Prostate gland (tissue), 2 donors: ENCODE measurements around the gene HEG1. TPM values are rescaled to one million over a fixed set of nuclear protein-coding genes. Genes with fewer than 3 reads are reported as not detected.

ENCODE experiments used
- DNase-seq: peaks from one replicate; pipeline ENCODE4 v3.0.0-alpha.2; 2019; ENCODE audit warnings: low spot score
- H3K27ac ChIP-seq, 2 donors: fragments of 200-600 bp; sonication (generic); 2 replicates each; pipeline ENCODE4 v1.5.1; 2017 to 2019
- H3K27me3 ChIP-seq: fragments of 200-600 bp; sonication (generic); replicated peaks from 2 replicates; pipeline ENCODE4 v1.5.1; 2019; ENCODE audit not compliant: insufficient read depth
- H3K36me3 ChIP-seq, 2 donors: fragments of 200-600 bp; sonication (generic); 1 replicate in 1 of 2; 2 replicates in 1 of 2; pipeline versions ENCODE4 v1.5.1 to v1.8.1; 2017 to 2019
- H3K4me1 ChIP-seq: fragments of 200-600 bp; sonication (generic); replicated peaks from 2 replicates; pipeline ENCODE4 v1.5.1; 2019
- H3K4me3 ChIP-seq, 2 donors: fragments of 200-600 bp; sonication (generic); 2 replicates each; pipeline ENCODE4 v1.5.1; 2017 to 2019
- H3K9me3 ChIP-seq: fragments of 200-600 bp; sonication (generic); 2 replicates; pipeline ENCODE4 v1.5.1; 2017
- POLR2A ChIP-seq: fragments of 450-650 bp; IDR thresholded peaks from one replicate; pipeline ENCODE4 v1.6.1; 2016; ENCODE audit warnings: antibody characterized with exemption, mild to moderate bottlenecking
- POLR2AphosphoS5 ChIP-seq: sonication (generic); formaldehyde crosslinking; IDR thresholded peaks from one replicate; pipeline ENCODE4 v1.6.1; 2017; ENCODE audit warnings: antibody characterized with exemption
- WGBS: methylation state at CpG from one replicate; pipeline ENCODE4 v1.1.5; 2018; 5-methylcytosine and 5-hydroxymethylcytosine counted together
- intact Hi-C: fragments of 100-400 bp; cut with DNase I; formaldehyde crosslinking; loops from one replicate; pipeline ENCODE4 v1.14.2; 2022
- total RNA-seq, 2 donors: library from RNA; depleted of rRNA; stranded (reverse); fragments of >200 nt; gene quantifications; one replicate each; pipeline ENCODE4 v1.1.0, GENCODE V29; 2016
- TF ChIP-seq, protein P1 (sequence below), 4 experiments: fragments of 200-600 bp in 2 of 4; fragments of 450-650 bp in 2 of 4; sonication (generic) in 2 of 4; IDR thresholded peaks; 1 replicate in 3 of 4; 2 replicates in 1 of 4; pipeline ENCODE4 v1.5.1; 2016 to 2019; ENCODE audit warnings: antibody characterized with exemption in 4 of 4, mild to moderate bottlenecking in 2 of 4, moderate library complexity in 2 of 4

Gene HEG1
- total RNA-seq, 2 donors from 2014 or later = 27.5 to 130 TPM

- no peaks in the 10 kb centered on the region for H3K4me1 ChIP-seq
- 85% methylated on average over 5 of the region's 5 CpGs for WGBS
- H3K36me3 ChIP-seq = no peaks in the 10 kb centered on the region
- no peak within 1 kb of the TSS for H3K27ac ChIP-seq
- no peaks in the 10 kb centered on the region for H3K27me3 ChIP-seq
- DNase-seq = no peak
- H3K9me3 ChIP-seq = no peaks in the 10 kb centered on the region
- H3K4me3 ChIP-seq = no peak within 1 kb of the TSS
- TF ChIP-seq, protein P1, sequence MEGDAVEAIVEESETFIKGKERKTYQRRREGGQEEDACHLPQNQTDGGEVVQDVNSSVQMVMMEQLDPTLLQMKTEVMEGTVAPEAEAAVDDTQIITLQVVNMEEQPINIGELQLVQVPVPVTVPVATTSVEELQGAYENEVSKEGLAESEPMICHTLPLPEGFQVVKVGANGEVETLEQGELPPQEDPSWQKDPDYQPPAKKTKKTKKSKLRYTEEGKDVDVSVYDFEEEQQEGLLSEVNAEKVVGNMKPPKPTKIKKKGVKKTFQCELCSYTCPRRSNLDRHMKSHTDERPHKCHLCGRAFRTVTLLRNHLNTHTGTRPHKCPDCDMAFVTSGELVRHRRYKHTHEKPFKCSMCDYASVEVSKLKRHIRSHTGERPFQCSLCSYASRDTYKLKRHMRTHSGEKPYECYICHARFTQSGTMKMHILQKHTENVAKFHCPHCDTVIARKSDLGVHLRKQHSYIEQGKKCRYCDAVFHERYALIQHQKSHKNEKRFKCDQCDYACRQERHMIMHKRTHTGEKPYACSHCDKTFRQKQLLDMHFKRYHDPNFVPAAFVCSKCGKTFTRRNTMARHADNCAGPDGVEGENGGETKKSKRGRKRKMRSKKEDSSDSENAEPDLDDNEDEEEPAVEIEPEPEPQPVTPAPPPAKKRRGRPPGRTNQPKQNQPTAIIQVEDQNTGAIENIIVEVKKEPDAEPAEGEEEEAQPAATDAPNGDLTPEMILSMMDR (IDR thresholded peaks at IDR 0.05) = no peak
- TF ChIP-seq POLR2AphosphoS5 = no peak
- TF ChIP-seq POLR2A = no peak
- intact Hi-C loops = no loop called here
These were observed 121.2 kb downstream of the HEG1 start, which contains the start of gene MUC13 for GRCh38 chr3:124934577-124934976. TSS of gene MUC13 (minus strand) at chr3:124934751. CDS start at chr3:124934712, 39 bp downstream.

DNA sequence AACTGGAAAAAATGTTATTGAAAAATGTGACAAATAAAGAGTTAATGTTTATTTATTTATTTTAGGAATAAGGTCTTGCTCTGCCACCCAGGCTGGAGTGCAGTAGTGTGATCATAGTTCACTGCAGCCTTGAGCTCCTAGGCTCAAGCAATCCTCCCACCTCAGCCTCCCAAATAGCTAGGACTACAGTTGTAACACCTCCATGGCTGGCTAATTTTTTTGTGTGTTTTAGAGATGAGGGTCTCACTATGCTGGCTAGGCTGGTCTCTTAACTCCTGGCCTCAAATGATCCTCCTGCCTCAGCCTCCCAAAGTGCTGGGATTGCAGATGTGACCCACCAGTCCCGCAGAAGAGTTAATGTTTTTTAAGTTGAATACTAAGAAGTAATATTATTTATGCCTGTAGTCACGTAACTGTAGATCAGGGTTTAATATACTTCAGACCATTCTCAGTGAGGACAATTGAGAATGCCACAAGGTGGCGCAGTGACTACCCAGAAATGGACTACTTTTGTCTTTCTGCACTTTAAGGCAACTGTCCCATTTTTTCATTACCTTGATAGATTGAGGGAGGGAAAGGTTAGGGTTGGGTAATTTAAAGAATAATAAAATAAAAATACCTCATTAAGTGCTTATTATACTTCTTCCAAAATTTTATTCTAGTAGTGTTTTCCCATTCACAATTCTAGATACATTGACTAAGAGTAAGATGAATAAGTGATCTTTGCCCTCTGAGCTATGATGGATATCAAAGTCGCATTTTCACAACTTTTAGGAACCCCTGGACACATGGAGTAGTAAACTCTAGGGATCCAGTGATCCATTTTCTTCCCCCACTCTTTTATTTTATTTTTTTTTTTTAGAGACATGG is 127.2 kb downstream of the HEG1 start:
- DNase-seq = peak; percentile 71
- intact Hi-C loops = loop anchor here (2.0 to 10.0 kb wide), 5 partner anchors 69 to 659 kb away; no protein-coding TSS in a partner anchor
- WGBS = 39% methylated on average over 4 of the region's 4 CpGs

DNA sequence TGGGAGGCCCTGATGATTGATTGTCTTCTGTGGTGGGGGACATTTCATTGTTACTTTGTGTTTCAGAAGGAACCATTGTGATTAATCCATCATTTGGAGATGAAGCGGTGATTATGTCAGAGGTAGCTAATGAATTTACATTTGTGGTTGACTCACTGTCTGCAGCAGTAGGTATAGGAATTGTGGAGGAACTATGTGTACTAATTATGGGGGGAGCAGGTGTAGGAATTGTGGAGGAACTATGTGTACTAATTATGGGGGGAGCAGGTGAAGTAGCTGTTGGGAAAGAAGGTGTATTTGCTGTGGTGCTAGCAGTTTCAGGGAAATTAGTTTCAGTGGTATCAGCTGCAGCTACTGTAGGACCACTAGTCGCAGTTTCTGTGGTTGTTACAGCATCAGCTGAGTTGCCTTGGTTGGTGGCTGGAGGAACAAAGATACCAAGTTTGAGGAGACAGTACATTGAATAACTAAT is 128.2 kb downstream of the HEG1 start:
- no peak overlapping the region for H3K27ac ChIP-seq
- no peaks in the 10 kb centered on the region for H3K4me1 ChIP-seq
- no peak for TF ChIP-seq POLR2A
- TF ChIP-seq, protein P1 (IDR thresholded peaks at IDR 0.05) = no peak
- TF ChIP-seq POLR2AphosphoS5 = no peak
- DNase-seq = no peak
- H3K27me3 ChIP-seq = no peaks in the 10 kb centered on the region
- WGBS = 96% methylated on average over 2 of the region's 2 CpGs
- intact Hi-C loops = loop anchor here (2.0 to 10.0 kb wide), 5 partner anchors 70 to 660 kb away; no protein-coding TSS in a partner anchor
- no peaks in the 10 kb centered on the region for H3K36me3 ChIP-seq
- H3K9me3 ChIP-seq = no peaks in the 10 kb centered on the region
- no peak overlapping the region for H3K4me3 ChIP-seq

More for the DNA sequence above, 127.2 kb downstream of the HEG1 start:
- Histone ChIP-seq H3K4me1 (no peaks in the 10 kb centered on the region), H3K27me3 (no peaks in the 10 kb centered on the region), H3K4me3 (no peak overlapping the region), H3K27ac (no peak overlapping the region), H3K9me3 (no peaks in the 10 kb centered on the region), H3K36me3 (no peaks in the 10 kb centered on the region)
- TF ChIP-seq POLR2AphosphoS5 (peak; percentile 41), POLR2A (no peak)
- TF ChIP-seq, protein P1 (IDR thresholded peaks at IDR 0.05) = peak; percentile 38 to 76 (median 70)

DNA sequence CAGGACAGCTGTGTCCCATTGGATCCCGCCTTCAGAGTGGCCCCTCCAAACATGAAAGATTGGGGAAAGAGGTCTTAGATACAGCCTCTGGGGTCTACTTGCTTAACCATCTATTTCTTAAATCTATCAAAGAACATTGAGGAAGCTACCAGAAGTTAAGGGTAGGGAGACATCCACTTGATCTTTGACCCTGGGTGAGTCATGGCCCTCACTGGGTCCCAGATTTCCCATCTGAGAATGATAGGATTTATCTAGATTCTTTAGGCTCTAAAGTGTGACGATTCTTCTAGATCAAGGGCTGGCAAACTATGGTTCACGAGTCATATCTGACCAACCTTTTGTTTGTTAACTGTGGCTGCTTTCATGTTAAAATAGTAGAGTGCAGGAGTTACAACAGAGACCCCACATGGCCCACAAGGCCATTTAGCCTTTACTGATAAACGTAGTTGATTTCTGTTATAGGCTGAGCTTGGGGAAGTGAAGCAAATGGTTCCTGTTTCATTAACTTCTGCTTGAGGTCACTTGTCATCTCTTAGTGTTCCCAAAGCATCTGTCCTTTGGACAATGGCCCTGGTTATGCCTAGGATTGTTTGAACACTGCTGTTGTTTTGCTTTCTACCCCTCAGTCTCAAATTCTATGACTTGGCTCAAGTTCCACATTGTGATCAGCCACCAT is 129.2 kb downstream of the HEG1 start:
- no peak for DNase-seq
- no peak overlapping the region for H3K27ac ChIP-seq
- intact Hi-C loops = loop anchor here (5.0 to 10.0 kb wide), 3 partner anchors 71 to 661 kb away; no protein-coding TSS in a partner anchor
- no peaks in the 10 kb centered on the region for H3K9me3 ChIP-seq
- H3K4me3 ChIP-seq = no peak overlapping the region
- no peak for TF ChIP-seq POLR2AphosphoS5
- TF ChIP-seq, protein P1 (IDR thresholded peaks at IDR 0.05) = no peak
- TF ChIP-seq POLR2A = no peak
- H3K36me3 ChIP-seq = no peaks in the 10 kb centered on the region
- H3K4me1 ChIP-seq = no peaks in the 10 kb centered on the region
- WGBS = 84% methylated on average over 4 of the region's 4 CpGs
- no peaks in the 10 kb centered on the region for H3K27me3 ChIP-seq
